HUES48 (cell line): Measurements from ENCODE around the gene KCTD4.
"Not testable (repeated sequence)": the region's sequence is repeated elsewhere in the genome, so short reads cannot be mapped to it uniquely, and the experiment has no call there.

Experiments used
- H3K27ac ChIP-seq: one replicate; pipeline ENCODE4 v1.7.0; 2013; ENCODE audit warnings: low read depth, low read length, inconsistent platforms
- H3K27me3 ChIP-seq: 2 replicates; pipeline ENCODE4 v1.6.1; 2013; ENCODE audit warnings: mild to moderate bottlenecking, low read length; ENCODE audit not compliant: control insufficient read depth, insufficient read depth
- H3K36me3 ChIP-seq: 2 replicates; pipeline ENCODE4 v1.6.1; 2013; ENCODE audit warnings: low read length; ENCODE audit not compliant: control insufficient read depth, insufficient read depth
- H3K4me1 ChIP-seq: 2 replicates; pipeline ENCODE4 v1.6.1; 2013; ENCODE audit warnings: mild to moderate bottlenecking, low read length; ENCODE audit not compliant: control insufficient read depth, insufficient read depth
- H3K4me3 ChIP-seq: 2 replicates; pipeline ENCODE4 v1.5.1; 2013; ENCODE audit warnings: mild to moderate bottlenecking, low read depth, low read length
- H3K9ac ChIP-seq: 2 replicates; pipeline ENCODE4 v1.6.1; 2013; ENCODE audit warnings: mild to moderate bottlenecking, low read depth, low read length, moderate library complexity
- H3K9me3 ChIP-seq: 2 replicates; pipeline ENCODE4 v1.6.1; 2013; ENCODE audit warnings: low read length; ENCODE audit not compliant: control insufficient read depth, insufficient read depth

KCTD4 gene

DNA sequence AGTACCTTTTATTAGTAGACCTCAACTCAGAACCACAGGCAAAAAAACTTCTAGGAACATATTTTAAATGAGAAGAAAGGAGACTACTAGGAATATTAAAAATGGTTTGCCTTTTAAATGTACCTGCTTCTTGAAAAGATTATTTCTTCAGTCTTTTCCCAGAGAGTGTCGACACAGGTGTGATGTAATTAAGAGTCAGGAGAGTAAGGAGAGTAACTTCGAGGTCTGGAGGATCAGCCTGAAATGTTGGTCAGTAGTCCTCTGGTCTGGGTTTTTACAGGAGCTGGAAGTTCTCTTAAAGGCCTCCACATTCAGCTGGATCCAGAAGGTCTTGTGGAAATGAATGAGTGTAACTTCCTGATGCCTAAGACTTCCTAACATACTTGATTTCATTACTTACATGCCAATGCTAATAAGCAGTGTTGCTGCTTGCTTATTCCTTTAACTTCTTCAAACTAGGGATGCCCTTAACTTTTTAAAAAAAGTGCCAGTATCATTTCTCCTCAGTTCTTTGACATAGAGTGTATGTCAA, at the start of gene KCTD4:
KCTD4 (minus strand) TSS at position 345 of the 532 bp plus-strand sequence. CDS start 6,478 bp downstream, outside the sequence.
- H3K9me3 ChIP-seq: no peaks in the 10 kb centered on the region
- H3K4me3 ChIP-seq: no peak within 1 kb of the TSS
- no peak within 1 kb of the TSS for H3K27ac ChIP-seq
- H3K4me1 ChIP-seq: peaks cover 7% of the 10 kb centered on the region; the same call in 1 of the 2 replicates
- H3K27me3 ChIP-seq: no peaks in the 10 kb centered on the region
- no peak within 1 kb of the TSS for H3K9ac ChIP-seq
- H3K36me3 ChIP-seq: no peaks in the 10 kb centered on the region

DNA sequence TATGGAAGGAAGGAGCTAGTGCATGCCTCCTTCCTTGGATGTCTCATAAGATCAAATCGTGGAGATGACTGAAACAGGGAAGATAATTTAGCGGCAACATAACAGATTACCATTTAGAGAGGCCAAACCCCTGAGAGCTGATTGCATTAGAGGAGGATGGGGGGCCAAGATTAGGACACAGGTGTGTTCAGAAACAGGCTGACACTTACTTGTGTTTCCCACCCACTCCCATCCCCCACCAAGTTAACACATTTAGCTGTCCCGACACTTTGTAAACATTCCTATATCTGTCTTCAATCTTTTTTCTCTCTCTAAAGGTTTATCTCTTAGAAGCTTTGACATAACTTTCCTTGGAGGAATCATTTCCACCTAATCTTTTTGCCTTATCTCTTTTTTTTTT, 48.8 kb upstream of the KCTD4 start:
- H3K9ac ChIP-seq: no peak overlapping the region
- H3K27me3 ChIP-seq: no peaks in the 10 kb centered on the region
- no peak overlapping the region for H3K27ac ChIP-seq
- H3K4me3 ChIP-seq: no peak overlapping the region
- no peaks in the 10 kb centered on the region for H3K9me3 ChIP-seq
- H3K36me3 ChIP-seq: peaks cover 15% of the 10 kb centered on the region
- no peaks in the 10 kb centered on the region for H3K4me1 ChIP-seq

DNA sequence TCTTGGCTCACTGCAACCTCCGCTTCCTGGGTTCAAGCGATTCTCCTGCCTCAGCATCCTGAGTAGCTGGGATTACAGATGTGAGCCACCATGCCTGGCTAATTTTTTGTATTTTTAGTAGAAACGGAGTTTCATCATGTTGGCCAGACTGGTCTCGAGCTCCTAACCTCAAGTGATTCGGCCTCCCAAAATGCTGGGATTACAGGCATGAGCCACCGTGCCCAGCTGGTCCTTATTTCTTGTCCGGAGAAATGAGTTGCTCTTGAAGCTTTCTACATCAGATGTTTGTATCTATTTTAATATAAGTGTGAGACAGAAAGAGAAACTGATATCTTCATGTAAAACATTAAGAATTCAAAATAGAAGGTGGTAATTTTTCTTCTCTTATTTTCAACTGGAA, 43.9 kb upstream of the KCTD4 start:
- not testable (repeated sequence) for H3K4me1 ChIP-seq, H3K27me3 ChIP-seq, H3K4me3 ChIP-seq, H3K9ac ChIP-seq, H3K27ac ChIP-seq, H3K36me3 ChIP-seq, H3K9me3 ChIP-seq

GRCh38 chr13:45243077-45243476, 42.2 kb upstream of the KCTD4 start:
- H3K9ac ChIP-seq: no peak overlapping the region
- no peak overlapping the region for H3K4me3 ChIP-seq
- no peaks in the 10 kb centered on the region for H3K27me3 ChIP-seq
- H3K4me1 ChIP-seq: peaks cover 7% of the 10 kb centered on the region; the same call in 1 of the 2 replicates
- no peak overlapping the region for H3K27ac ChIP-seq
- no peaks in the 10 kb centered on the region for H3K9me3 ChIP-seq
- no peaks in the 10 kb centered on the region for H3K36me3 ChIP-seq

- no peak overlapping the region for H3K9ac ChIP-seq
- no peak overlapping the region for H3K4me3 ChIP-seq
- H3K4me1 ChIP-seq: peaks cover 7% of the 10 kb centered on the region; the same call in 1 of the 2 replicates
- H3K9me3 ChIP-seq: no peaks in the 10 kb centered on the region
- H3K27me3 ChIP-seq: no peaks in the 10 kb centered on the region
- no peak overlapping the region for H3K27ac ChIP-seq
- no peaks in the 10 kb centered on the region for H3K36me3 ChIP-seq
These were observed 41.7 kb upstream of the KCTD4 start for GRCh38 chr13:45242524-45242923.

- Histone ChIP-seq H3K9ac (no peak overlapping the region), H3K36me3 (no peaks in the 10 kb centered on the region), H3K27me3 (no peaks in the 10 kb centered on the region), H3K4me1 (peaks cover 7% of the 10 kb centered on the region; the same call in 1 of the 2 replicates), H3K4me3 (no peak overlapping the region), H3K9me3 (no peaks in the 10 kb centered on the region), H3K27ac (no peak overlapping the region)
These were observed 41.2 kb upstream of the KCTD4 start for GRCh38 chr13:45242070-45242469.

DNA sequence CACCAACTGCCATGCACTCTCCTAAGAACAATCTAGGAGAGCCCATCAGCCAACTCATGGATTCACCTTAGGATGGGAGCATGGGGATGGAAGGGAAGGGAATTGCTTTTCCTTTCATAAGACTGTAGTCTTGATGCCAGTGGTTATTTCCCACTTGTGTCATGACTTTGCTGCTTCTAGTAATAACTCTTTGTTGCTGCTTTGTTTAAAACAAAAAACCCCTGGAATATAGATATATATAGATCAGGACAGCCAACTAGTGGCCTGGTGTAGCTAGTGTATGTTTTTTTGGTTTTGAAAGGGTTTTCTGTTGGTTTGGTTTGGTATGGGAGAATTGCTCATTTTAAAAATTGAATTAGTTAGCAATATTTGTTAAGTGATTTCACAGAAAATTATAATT, 39.3 kb upstream of the KCTD4 start:
- Histone ChIP-seq H3K9me3 (no peaks in the 10 kb centered on the region), H3K27me3 (no peaks in the 10 kb centered on the region), H3K4me3 (no peak overlapping the region), H3K27ac (no peak overlapping the region), H3K36me3 (no peaks in the 10 kb centered on the region), H3K9ac (no peak overlapping the region), H3K4me1 (peaks cover 7% of the 10 kb centered on the region; the same call in 1 of the 2 replicates)

DNA sequence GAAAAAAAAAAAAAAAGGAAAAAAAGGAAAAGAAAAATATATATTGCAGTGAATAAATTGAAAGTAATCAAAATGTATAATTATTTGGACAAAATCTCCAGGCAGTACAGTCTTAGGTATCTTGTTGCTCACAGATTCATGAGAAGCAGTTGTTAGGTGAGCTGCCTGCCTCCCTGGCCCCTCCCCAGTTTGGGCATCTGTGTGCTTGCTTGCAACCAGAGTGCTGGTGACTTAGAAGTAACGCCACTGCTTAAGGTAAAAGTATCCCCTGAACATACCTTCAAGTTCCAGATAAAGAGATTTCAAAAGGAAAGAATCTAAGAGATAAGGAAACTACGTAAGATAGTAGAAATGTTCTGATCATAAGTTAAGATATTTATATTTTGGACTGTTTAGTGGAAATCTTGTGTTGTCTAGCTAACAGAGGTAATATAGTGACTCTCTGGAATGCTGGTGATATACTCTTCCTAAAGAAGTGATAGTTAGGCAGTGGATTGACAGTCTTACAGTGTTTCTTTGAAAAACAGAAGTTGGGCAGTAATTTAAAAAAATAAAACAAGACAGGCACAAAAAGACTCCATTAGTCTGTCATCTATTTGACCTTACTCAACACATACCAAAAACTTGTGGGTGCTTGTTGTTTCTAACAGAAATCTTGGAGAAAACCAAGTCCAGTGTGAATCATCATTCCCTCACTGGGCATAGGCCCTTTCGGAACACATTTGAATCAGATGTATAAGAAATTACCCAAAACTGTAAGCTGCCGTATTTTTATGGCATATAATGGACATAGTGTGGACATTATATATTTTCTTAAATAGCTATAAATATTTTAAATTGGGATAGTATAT, 38.3 kb upstream of the KCTD4 start:
- Histone ChIP-seq H3K9ac (no peak overlapping the region), H3K4me1 (peaks cover 7% of the 10 kb centered on the region; the same call in 1 of the 2 replicates), H3K9me3 (no peaks in the 10 kb centered on the region), H3K36me3 (no peaks in the 10 kb centered on the region), H3K4me3 (no peak overlapping the region), H3K27ac (no peak overlapping the region), H3K27me3 (no peaks in the 10 kb centered on the region)

DNA sequence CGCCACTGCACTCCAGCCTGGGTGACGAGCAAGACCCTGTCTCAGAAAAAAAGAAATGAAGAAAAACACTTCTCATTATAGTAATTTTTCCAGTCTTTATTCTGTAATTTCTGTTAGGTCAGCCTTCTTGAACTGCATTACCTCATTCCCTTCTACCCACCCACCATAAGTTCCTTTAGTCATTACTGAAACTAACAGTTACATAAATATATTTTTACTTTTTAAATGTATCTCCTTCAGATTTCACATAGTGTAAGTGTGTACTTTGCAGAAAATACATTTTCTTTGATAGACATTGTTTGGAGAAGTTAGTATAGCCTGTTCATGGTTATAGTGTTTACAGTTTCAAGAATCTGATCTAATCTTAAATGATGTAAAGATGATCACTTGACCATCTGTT, 31.7 kb upstream of the KCTD4 start:
- Histone ChIP-seq H3K9me3 (no peaks in the 10 kb centered on the region), H3K27ac (no peak overlapping the region), H3K27me3 (no peaks in the 10 kb centered on the region), H3K9ac (no peak overlapping the region), H3K36me3 (no peaks in the 10 kb centered on the region), H3K4me1 (no peaks in the 10 kb centered on the region), H3K4me3 (no peak overlapping the region)

- Histone ChIP-seq H3K27me3 (no peaks in the 10 kb centered on the region), H3K27ac (no peak overlapping the region), H3K36me3 (no peaks in the 10 kb centered on the region), H3K9me3 (no peaks in the 10 kb centered on the region), H3K4me3 (no peak overlapping the region), H3K4me1 (no peaks in the 10 kb centered on the region), H3K9ac (no peak overlapping the region)
These were observed 30.9 kb upstream of the KCTD4 start for GRCh38 chr13:45231722-45232121.

DNA sequence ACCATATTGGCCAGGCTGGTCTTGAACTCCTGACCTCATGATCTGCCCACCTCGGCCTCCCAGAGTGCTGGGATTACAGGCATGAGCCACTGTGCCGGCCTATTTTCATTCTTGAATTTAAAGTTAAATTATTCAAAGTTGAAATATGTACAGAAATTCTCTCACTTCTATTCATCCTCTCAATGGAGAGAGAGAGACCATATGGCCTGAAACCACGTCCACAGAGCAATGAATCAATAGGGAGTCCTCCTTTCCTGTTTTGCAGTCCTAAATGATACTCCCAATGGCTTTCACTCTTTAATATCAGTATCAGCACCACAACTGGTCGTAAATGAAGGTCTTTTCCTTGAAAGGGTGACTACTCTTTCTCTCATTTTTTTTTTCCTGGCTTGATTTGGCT, 30.5 kb upstream of the KCTD4 start:
- Histone ChIP-seq H3K4me3 (no peak overlapping the region), H3K9me3 (no peaks in the 10 kb centered on the region), H3K4me1 (peaks cover 1% of the 10 kb centered on the region), H3K27me3 (no peaks in the 10 kb centered on the region), H3K27ac (no peak overlapping the region), H3K9ac (no peak overlapping the region), H3K36me3 (no peaks in the 10 kb centered on the region)
